ENCODE data around the gene PTBP1. TPM values are rescaled to one million over a fixed set of nuclear protein-coding genes. Genes with fewer than 3 reads are reported as not detected.

Gene PTBP1
- total and polyA plus RNA-seq, 2 donors (not counting 1 experiment from before 2014, with no cell fraction given), result 137 to 309 TPM

- H2AFZ ChIP-seq (ENCODE audit: insufficient read depth, low read depth, low read length, poor library complexity, severe bottlenecking), result no peak overlapping the region
- H3K4me1 Mint-ChIP-seq, result peaks cover 2% of the 10 kb centered on the region
- WGBS (ENCODE audit: insufficient coverage), result 6% methylated on average over 50 of the region's 64 CpGs
- H3K4me2 ChIP-seq (replicated peaks; ENCODE audit: low read depth, low read length, poor library complexity, severe bottlenecking), result peak overlapping the region; percentile 44
- H3K4me1 ChIP-seq (ENCODE audit: control insufficient read depth in 2 of 2, insufficient read depth in 2 of 2, low read length in 2 of 2), result peaks cover 0 to 4% of the 10 kb centered on the region in 2 donors
- ChIA-PET POLR2A (interaction anchor here (0.8 kb wide), 1 partner anchor 98 kb away, joined by 3 read pairs; no protein-coding TSS in a partner anchor), CTCF (no interaction called here)
- no peak for DNase-seq
- TF ChIP-seq CTCF (IDR thresholded peaks at IDR 0.05) (no peak), EZH2 (IDR thresholded peaks at IDR 0.05; ENCODE audit: borderline replicate concordance, insufficient read depth, low read depth, low read length, poor library complexity, severe bottlenecking) (no peak)
- no peak for ATAC-seq (ENCODE audit: low read depth)
- no peaks in the 10 kb centered on the region for H3K9me3 Mint-ChIP-seq (ENCODE audit: insufficient read depth)
- no peaks in the 10 kb centered on the region for H4K20me1 ChIP-seq (ENCODE audit: control insufficient read depth, insufficient read depth, low read length, poor library complexity, severe bottlenecking)
- H3K4me3 Mint-ChIP-seq, result no peak overlapping the region
- H3K9ac ChIP-seq (ENCODE audit: low read length), result no peak overlapping the region
- H3K27ac ChIP-seq (ENCODE audit: low read length in 2 of 2), result no peak overlapping the region
- no peak overlapping the region for H3K4me3 ChIP-seq (ENCODE audit: control extremely low read depth in 1 of 5, extremely low read depth in 1 of 5, insufficient read depth in 1 of 5, low read depth in 2 of 5, low read length in 4 of 5)
- peaks cover 7% of the 10 kb centered on the region for H3K27me3 Mint-ChIP-seq
- H3K36me3 ChIP-seq (replicated peaks in 1 of 2; ENCODE audit: control extremely low read depth in 1 of 2, control insufficient read depth in 1 of 2, extremely low read depth in 1 of 2, insufficient read depth in 2 of 2, low read length in 1 of 2), result no peaks in the 10 kb centered on the region
- intact Hi-C loops (cut with micrococcal nuclease), result no loop called here
- peaks cover 0 to 22% (median 8%) of the 10 kb centered on the region in 4 experiments for H3K27me3 ChIP-seq (replicated peaks in 1 of 4; ENCODE audit: control extremely low read depth in 1 of 4, control insufficient read depth in 3 of 4, insufficient read depth in 4 of 4, low read length in 3 of 4)
- H3K9me3 ChIP-seq (ENCODE audit: control extremely low read depth in 1 of 3, control insufficient read depth in 2 of 3, insufficient read depth in 1 of 3, low read length in 2 of 3), result peaks cover 0 to 2% (median 0%) of the 10 kb centered on the region in 3 donors
- H3K79me2 ChIP-seq (ENCODE audit: control insufficient read depth, insufficient read depth, low read length), result peaks cover 3% of the 10 kb centered on the region
- no peak overlapping the region for H3K27ac Mint-ChIP-seq
Measured at GRCh38 chr19:821231-821824, 24.1 kb downstream of the PTBP1 start.

DNA sequence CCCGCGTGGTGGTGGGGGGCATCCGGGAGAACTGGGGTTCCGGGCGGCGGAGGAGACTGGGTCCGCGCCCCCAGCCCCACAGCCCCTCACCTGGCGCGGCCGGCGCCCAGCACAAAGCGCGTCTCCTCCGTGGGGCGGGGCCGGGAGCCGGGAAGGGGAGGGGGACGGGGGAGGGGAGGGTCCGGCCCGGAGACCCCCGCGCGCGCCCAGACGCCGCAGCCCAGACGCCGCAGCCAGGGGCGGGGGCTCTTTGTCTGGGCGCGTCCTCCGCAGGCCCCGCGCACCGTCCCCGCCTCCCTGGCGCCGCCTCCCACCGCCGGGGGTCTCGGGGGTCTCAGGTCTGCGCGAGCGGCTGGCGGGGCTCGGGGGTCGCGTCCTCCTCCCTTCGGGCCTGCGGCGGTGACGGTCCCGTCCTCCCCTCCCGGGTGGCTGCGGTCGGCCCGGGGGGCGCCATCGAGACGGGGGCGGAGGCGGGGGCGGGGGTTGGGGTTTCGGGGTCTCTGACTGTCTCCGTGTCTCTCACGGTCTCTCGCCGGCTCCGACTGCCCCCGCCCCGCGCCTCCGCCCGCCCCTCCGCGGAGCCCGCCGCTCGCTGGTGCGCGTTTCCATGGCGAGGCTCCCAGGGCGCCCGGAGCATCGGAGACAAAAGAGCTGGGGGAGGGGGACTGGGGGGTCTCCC lies 24.7 kb downstream of the PTBP1 start, which contains the start of gene PLPPR3:
Gene PLPPR3 (minus strand): TSS at position 131 of the 679 bp plus-strand sequence. CDS start 396 bp downstream, outside the sequence.
- WGBS (ENCODE audit: insufficient coverage), result 3% methylated on average over 48 of the region's 86 CpGs
- intact Hi-C loops (cut with micrococcal nuclease), result no loop called here
- H3K4me2 ChIP-seq (replicated peaks; ENCODE audit: low read depth, low read length, poor library complexity, severe bottlenecking), result peak within 1 kb of the TSS; percentile 44

More for the DNA sequence above, 24.7 kb downstream of the PTBP1 start, which contains the start of gene PLPPR3:
- H4K20me1 ChIP-seq (ENCODE audit: control insufficient read depth, insufficient read depth, low read length, poor library complexity, severe bottlenecking), result no peaks in the 10 kb centered on the region
- peaks cover 0 to 22% (median 8%) of the 10 kb centered on the region in 4 experiments for H3K27me3 ChIP-seq (replicated peaks in 1 of 4; ENCODE audit: control extremely low read depth in 1 of 4, control insufficient read depth in 3 of 4, insufficient read depth in 4 of 4, low read length in 3 of 4)
- H2AFZ ChIP-seq (ENCODE audit: insufficient read depth, low read depth, low read length, poor library complexity, severe bottlenecking), result no peak within 1 kb of the TSS
- DNase-seq (no peak), ATAC-seq (ENCODE audit: low read depth) (no peak)
- CTCF ChIA-PET, result no interaction called here
- no peak within 1 kb of the TSS for H3K27ac ChIP-seq (ENCODE audit: low read length in 2 of 2)
- no peaks in the 10 kb centered on the region for H3K36me3 ChIP-seq (replicated peaks in 1 of 2; ENCODE audit: control extremely low read depth in 1 of 2, control insufficient read depth in 1 of 2, extremely low read depth in 1 of 2, insufficient read depth in 2 of 2, low read length in 1 of 2)
- H3K79me2 ChIP-seq (ENCODE audit: control insufficient read depth, insufficient read depth, low read length), result no peaks in the 10 kb centered on the region
- Mint-ChIP-seq H3K9me3 (ENCODE audit: insufficient read depth) (no peaks in the 10 kb centered on the region), H3K4me3 (no peak within 1 kb of the TSS), H3K27ac (no peak within 1 kb of the TSS), H3K27me3 (peaks cover 7% of the 10 kb centered on the region), H3K4me1 (peaks cover 2% of the 10 kb centered on the region)
- TF ChIP-seq CTCF (IDR thresholded peaks at IDR 0.05) (no peak), EZH2 (IDR thresholded peaks at IDR 0.05; ENCODE audit: borderline replicate concordance, insufficient read depth, low read depth, low read length, poor library complexity, severe bottlenecking) (no peak)
- POLR2A ChIA-PET, result interaction anchor here (0.8 kb wide), 1 partner anchor 97 kb away, joined by 3 read pairs; no protein-coding TSS in a partner anchor
- no peak within 1 kb of the TSS for H3K4me3 ChIP-seq (ENCODE audit: control extremely low read depth in 1 of 5, extremely low read depth in 1 of 5, insufficient read depth in 1 of 5, low read depth in 2 of 5, low read length in 4 of 5)
- H3K9me3 ChIP-seq (ENCODE audit: control extremely low read depth in 1 of 3, control insufficient read depth in 2 of 3, insufficient read depth in 1 of 3, low read length in 2 of 3), result peaks cover 0 to 2% (median 0%) of the 10 kb centered on the region in 3 donors
- H3K4me1 ChIP-seq (ENCODE audit: control insufficient read depth in 2 of 2, insufficient read depth in 2 of 2, low read length in 2 of 2), result peaks cover 0 to 4% of the 10 kb centered on the region in 2 donors
- no peak within 1 kb of the TSS for H3K9ac ChIP-seq (ENCODE audit: low read length)

All from B cell (primary cell).